Loucy (cell line): ENCODE measurements around the gene FLRT1.

Experiments used
- H2AFZ ChIP-seq: fragments of 200-600 bp; sonication (generic); 2 replicates; pipeline ENCODE4 v1.6.0; 2016; ENCODE audit warnings: antibody characterized with exemption, mild to moderate bottlenecking, low read length, moderate library complexity
- H3F3A ChIP-seq: fragments of 200-600 bp; 2 replicates; pipeline ENCODE4 v1.6.0; 2016; ENCODE audit warnings: antibody characterized with exemption, low read depth, mild to moderate bottlenecking
- H3K27me3 ChIP-seq: fragments of 200-600 bp; sonication (generic); 2 replicates; pipeline ENCODE4 v1.6.1; 2014; ENCODE audit warnings: low read length, mild to moderate bottlenecking; ENCODE audit not compliant: insufficient read depth, poor library complexity, severe bottlenecking
- H3K36me3 ChIP-seq: fragments of 200-600 bp; sonication (generic); 2 replicates; pipeline ENCODE4 v1.6.1; 2016; ENCODE audit warnings: low read length; ENCODE audit not compliant: insufficient read depth
- H3K4me1 ChIP-seq: fragments of 200-600 bp; sonication (generic); 2 replicates; pipeline ENCODE4 v1.5.1; 2014; ENCODE audit warnings: low read length, mild to moderate bottlenecking; ENCODE audit not compliant: insufficient read depth, poor library complexity, severe bottlenecking
- H3K4me2 ChIP-seq: fragments of 200-600 bp; sonication (generic); 2 replicates; pipeline ENCODE4 v1.6.0; 2014; ENCODE audit warnings: antibody characterized with exemption, low read length, low read depth, mild to moderate bottlenecking; ENCODE audit not compliant: poor library complexity, severe bottlenecking
- H3K4me3 ChIP-seq: fragments of 200-600 bp; sonication (generic); 2 replicates; pipeline ENCODE4 v1.5.1; 2014; ENCODE audit warnings: low read length, mild to moderate bottlenecking, mixed read lengths; ENCODE audit not compliant: poor library complexity, severe bottlenecking
- H3K79me2 ChIP-seq: fragments of 200-600 bp; sonication (generic); 2 replicates; pipeline ENCODE4 v1.6.1; 2014; ENCODE audit warnings: low read length; ENCODE audit not compliant: insufficient read depth
- H3K9ac ChIP-seq: fragments of 200-600 bp; sonication (generic); 2 replicates; pipeline ENCODE4 v1.6.0; 2014; ENCODE audit warnings: mild to moderate bottlenecking, low read depth, low read length, moderate library complexity; ENCODE audit not compliant: poor library complexity, severe bottlenecking
- H3K9me2 ChIP-seq: fragments of 200-600 bp; sonication (generic); replicated peaks from 2 replicates; pipeline ENCODE4 v1.6.1; 2016; ENCODE audit warnings: low read depth, low read length, mixed read lengths
- H3K9me3 ChIP-seq: fragments of 200-600 bp; sonication (generic); 2 replicates; pipeline ENCODE4 v1.6.1; 2014; ENCODE audit warnings: mild to moderate bottlenecking, antibody characterized with exemption, low read length, low read depth; ENCODE audit not compliant: insufficient read depth
- H4K20me1 ChIP-seq: fragments of 200-600 bp; sonication (generic); 2 replicates; pipeline ENCODE4 v1.6.0; 2014; ENCODE audit warnings: antibody characterized with exemption, low read length, mild to moderate bottlenecking; ENCODE audit not compliant: insufficient read depth, poor library complexity, severe bottlenecking
- CTCF ChIP-seq: fragments of 200-600 bp; sonication (generic); conservative IDR thresholded peaks from 2 replicates; pipeline ENCODE4 v1.5.1; 2014; ENCODE audit warnings: mild to moderate bottlenecking, antibody characterized with exemption, low read length
- EZH2phosphoT487 ChIP-seq: fragments of 200-600 bp; IDR thresholded peaks from 2 replicates; pipeline ENCODE4 v1.6.1; 2018; ENCODE audit warnings: antibody characterized with exemption, mild to moderate bottlenecking, moderate library complexity, borderline replicate concordance

The FLRT1 gene

GRCh38 chr11:64053699-64054098 lies 18.0 kb downstream of the FLRT1 start:
- Histone ChIP-seq H2AFZ (no peak overlapping the region), H3K27me3 (no peaks in the 10 kb centered on the region), H3K9me3 (no peaks in the 10 kb centered on the region), H3K9me2 (no peaks in the 10 kb centered on the region), H3K79me2 (no peaks in the 10 kb centered on the region), H3F3A (no peaks in the 10 kb centered on the region), H3K9ac (no peak overlapping the region), H3K4me3 (no peak overlapping the region), H3K4me2 (no peak overlapping the region), H4K20me1 (no peaks in the 10 kb centered on the region), H3K4me1 (no peaks in the 10 kb centered on the region), H3K36me3 (no peaks in the 10 kb centered on the region)
- TF ChIP-seq EZH2phosphoT487 (no peak), CTCF (no peak)

- H3K9ac ChIP-seq: no peak overlapping the region
- H3K9me3 ChIP-seq: no peaks in the 10 kb centered on the region
- H3K4me1 ChIP-seq: no peaks in the 10 kb centered on the region
- no peaks in the 10 kb centered on the region for H3K36me3 ChIP-seq
- H3F3A ChIP-seq: no peaks in the 10 kb centered on the region
- no peaks in the 10 kb centered on the region for H3K79me2 ChIP-seq
- H4K20me1 ChIP-seq: no peaks in the 10 kb centered on the region
- TF ChIP-seq EZH2phosphoT487 (no peak), CTCF (no peak)
- no peak overlapping the region for H3K4me2 ChIP-seq
- no peaks in the 10 kb centered on the region for H3K9me2 ChIP-seq
- H3K4me3 ChIP-seq: no peak overlapping the region
- H2AFZ ChIP-seq: no peak overlapping the region
- H3K27me3 ChIP-seq: no peaks in the 10 kb centered on the region
Measured at GRCh38 chr11:64055077-64055476, 19.3 kb downstream of the FLRT1 start.

- no peak overlapping the region for H3K4me3 ChIP-seq
- no peak overlapping the region for H3K4me2 ChIP-seq
- H3K9ac ChIP-seq: no peak overlapping the region
- no peaks in the 10 kb centered on the region for H3F3A ChIP-seq
- no peaks in the 10 kb centered on the region for H3K27me3 ChIP-seq
- H3K9me2 ChIP-seq: no peaks in the 10 kb centered on the region
- H3K4me1 ChIP-seq: no peaks in the 10 kb centered on the region
- no peaks in the 10 kb centered on the region for H3K9me3 ChIP-seq
- H3K79me2 ChIP-seq: no peaks in the 10 kb centered on the region
- H4K20me1 ChIP-seq: no peaks in the 10 kb centered on the region
- TF ChIP-seq CTCF: no peak
- no peak overlapping the region for H2AFZ ChIP-seq
- no peaks in the 10 kb centered on the region for H3K36me3 ChIP-seq
Measured at GRCh38 chr11:64056213-64056785, 20.6 kb downstream of the FLRT1 start.
